GM12878 (cell line): Measurements from ENCODE around the gene SELENOK. TPM values are rescaled to one million over a fixed set of nuclear protein-coding genes. Genes with fewer than 3 reads are reported as not detected.
A peak's percentile ranks its signal among the peaks of the same experiment; 100 is the strongest.

Experiments used
- ATAC-seq: fragments of 200-7000 bp; cut with Tn5 transposase; 3 replicates; pipeline ENCODE4 v1.9.1; 2020; ENCODE audit warnings: mild to moderate bottlenecking, moderate library complexity
- BruUV-seq: library from RNA; stranded (reverse); fragments of 400-500 nt; replicated peaks from 2 replicates; lab custom pipeline; 2021; lab: Mats Ljungman, UMichigan
- CTCF ChIA-PET: fragments of 300-600 bp; sonication (Branson Sonifier 250); formaldehyde crosslinking; extraction: SDS; loops from one replicate; lab custom pipeline; 2021; ENCODE audit warnings: inconsistent platforms; lab: Yijun Ruan, JAX
- POLR2A ChIA-PET: fragments of 350-600 bp; formaldehyde crosslinking; extraction: SDS; loops from one replicate; lab custom pipeline; 2021; ENCODE audit warnings: inconsistent platforms; lab: Charles Lee
- RAD21 ChIA-PET: fragments of 300-600 bp; sonication (Branson Sonifier 250); formaldehyde crosslinking; loops from one replicate; lab custom pipeline; 2023; ENCODE audit warnings: antibody characterized with exemption; ENCODE audit not compliant: unreplicated experiment; lab: Charles Lee
- SMC1A ChIA-PET: fragments of 300-600 bp; sonication (Branson Sonifier 250); formaldehyde crosslinking; loops from one replicate; lab custom pipeline; 2023; ENCODE audit not compliant: unreplicated experiment, uncharacterized antibody; lab: Charles Lee
- DNase-seq: peaks from one replicate; pipeline ENCODE4 v3.0.0-alpha.2; 2011; ENCODE audit warnings: low read depth, low spot score
- FAIRE-seq: peaks from 3 replicates; lab custom pipeline; 2011; peaks lifted over from hg19 to GRCh38; lab: Jason Lieb, UNC
- H2AFZ ChIP-seq: 2 replicates; pipeline ENCODE4 v1.6.0; 2011; ENCODE audit warnings: low read depth, low read length, control low read depth; ENCODE audit not compliant: control insufficient read depth
- H3K27ac ChIP-seq: 2 replicates; pipeline ENCODE4 v1.5.1; 2011; ENCODE audit warnings: control low read depth; ENCODE audit not compliant: control insufficient read depth, insufficient read depth
- H3K27me3 ChIP-seq, 2 experiments: replicated peaks in 1 of 2; 2 replicates each; pipeline versions ENCODE4 v1.6.0 to v1.6.1; 2011; ENCODE audit warnings: low read length in 1 of 2; ENCODE audit not compliant: control insufficient read depth in 2 of 2, insufficient read depth in 2 of 2
- H3K36me3 ChIP-seq, 2 experiments: 2 replicates each; pipeline ENCODE4 v1.5.1; 2011; ENCODE audit warnings: low read length in 1 of 2; ENCODE audit not compliant: control insufficient read depth in 2 of 2, insufficient read depth in 2 of 2
- H3K4me1 ChIP-seq: 2 replicates; pipeline ENCODE4 v1.6.1; 2011; ENCODE audit warnings: mild to moderate bottlenecking, low read length, moderate library complexity, mixed read lengths; ENCODE audit not compliant: control insufficient read depth, insufficient read depth
- H3K4me2 ChIP-seq: 2 replicates; pipeline ENCODE4 v1.6.0; 2011; ENCODE audit warnings: control low read depth; ENCODE audit not compliant: control insufficient read depth, insufficient read depth
- H3K4me3 ChIP-seq: fragments of 200-600 bp; sonication (generic); 2 replicates; pipeline ENCODE4 v1.5.1; 2016
- H3K79me2 ChIP-seq: 2 replicates; pipeline ENCODE4 v1.6.0; 2011; ENCODE audit warnings: low read length; ENCODE audit not compliant: control insufficient read depth, insufficient read depth
- H3K9ac ChIP-seq: 2 replicates; pipeline ENCODE4 v1.8.0; 2011; ENCODE audit warnings: low read length, control low read depth, mixed read lengths; ENCODE audit not compliant: control insufficient read depth, insufficient read depth
- H3K9me3 ChIP-seq: replicated peaks from 3 replicates; pipeline ENCODE4 v1.5.1; 2011; ENCODE audit warnings: mild to moderate bottlenecking, low read length; ENCODE audit not compliant: control insufficient read depth, insufficient read depth
- H4K20me1 ChIP-seq: 2 replicates; pipeline ENCODE4 v1.6.0; 2011; ENCODE audit not compliant: control insufficient read depth, insufficient read depth
- CUX1 ChIP-seq: IDR thresholded peaks from 2 replicates; pipeline ENCODE4 v1.6.1; 2012; ENCODE audit warnings: improper control_type of control experiment, low read depth, low read length; ENCODE audit not compliant: insufficient replicate concordance
- FOXM1 ChIP-seq: IDR thresholded peaks from 2 replicates; pipeline ENCODE4 v1.6.1; 2012; ENCODE audit warnings: low read depth, mild to moderate bottlenecking, inconsistent platforms, low read length, moderate library complexity
- IRF3 ChIP-seq: fragments of 450-650 bp; IDR thresholded peaks from 2 replicates; pipeline ENCODE4 v1.6.1; 2014; ENCODE audit warnings: mild to moderate bottlenecking
- JUNB ChIP-seq: IDR thresholded peaks from 2 replicates; pipeline ENCODE4 v1.6.1; 2016; ENCODE audit warnings: antibody characterized with exemption, mild to moderate bottlenecking
- MYB ChIP-seq: fragments of 150-350 bp; IDR thresholded peaks from 2 replicates; pipeline ENCODE4 v1.6.1; 2014; ENCODE audit warnings: mild to moderate bottlenecking, low read depth, low read length, borderline replicate concordance
- NFYB ChIP-seq: IDR thresholded peaks from 2 replicates; pipeline ENCODE4 v1.6.1; 2011; ENCODE audit warnings: low read depth, mild to moderate bottlenecking, low read length, improper control_type of control experiment, moderate library complexity; ENCODE audit not compliant: insufficient read depth
- NRF1 ChIP-seq: conservative IDR thresholded peaks from 2 replicates; pipeline ENCODE4 v1.6.1; 2011; ENCODE audit warnings: mild to moderate bottlenecking, low read depth, low read length, improper control_type of control experiment
- PAX8 ChIP-seq: fragments of 450-650 bp; IDR thresholded peaks from 2 replicates; pipeline ENCODE4 v1.6.1; 2017; ENCODE audit warnings: mild to moderate bottlenecking, moderate library complexity
- SMAD5 ChIP-seq: IDR thresholded peaks from 2 replicates; pipeline ENCODE4 v1.6.1; 2016; ENCODE audit warnings: antibody characterized with exemption, low read depth
- YBX1 ChIP-seq: fragments of 450-650 bp; IDR thresholded peaks from 2 replicates; pipeline ENCODE4 v1.6.1; 2016; ENCODE audit warnings: antibody characterized with exemption
- ZBTB33 ChIP-seq: fragments of 450-650 bp; IDR thresholded peaks from 2 replicates; pipeline ENCODE4 v1.6.1; 2017; ENCODE audit warnings: mild to moderate bottlenecking
- ZBTB40 ChIP-seq: fragments of 450-650 bp; IDR thresholded peaks from 2 replicates; pipeline ENCODE4 v1.6.1; 2016; ENCODE audit warnings: mild to moderate bottlenecking, moderate library complexity, borderline replicate concordance
- ZNF217 ChIP-seq: fragments of 450-650 bp; IDR thresholded peaks from 2 replicates; pipeline ENCODE4 v1.6.1; 2017; ENCODE audit warnings: antibody characterized with exemption, mild to moderate bottlenecking
- WGBS: methylation state at CpG from one replicate; pipeline ENCODE4 v1.1.6; 2016; ENCODE audit warnings: low lambda C conversion rate; ENCODE audit not compliant: insufficient replicate concordance, insufficient coverage; ENCODE audit errors: missing lambda C conversion rate; 5-methylcytosine and 5-hydroxymethylcytosine counted together
- in situ Hi-C: fragments of 300-500 bp; cut with MboI; formaldehyde crosslinking; loops from 9 replicates; pipeline ENCODE4 v1.14.3; 2018; ENCODE audit warnings: mixed read lengths
- intact Hi-C: fragments of 100-400 bp; cut with micrococcal nuclease; formaldehyde crosslinking; loops from one replicate; pipeline ENCODE4 v1.14.2; 2022; ENCODE audit not compliant: unreplicated experiment
- polyA plus RNA-seq, 11 experiments: library from polyadenylated mRNA; depleted of rRNA in 4 of 11; unstranded in 6 of 11; stranded (reverse) in 5 of 11; fragments of >200 nt; fragmentation: Nextera tagmentation in 4 of 11; fragmentation: Illumina TruSeq in 1 of 11; extraction: Ambion mirVana in 4 of 11; extraction: Trizol in 1 of 11; gene quantifications; 1 replicate in 1 of 11; 2 replicates in 10 of 11; pipeline versions ENCODE4 v1.2.1 to v1.2.3, GENCODE V29; 2011 to 2016; ENCODE audit warnings: inconsistent platforms in 2 of 11, missing spikeins in 2 of 11, low read depth in 1 of 11
- total RNA-seq, 4 experiments: library from RNA; depleted of rRNA in 3 of 4; stranded (reverse); fragments of >200 nt in 3 of 4; fragmentation: Illumina TruSeq in 1 of 4; extraction: Trizol in 1 of 4; gene quantifications; 2 replicates each; pipeline versions ENCODE4 v1.2.1 to v1.2.3, GENCODE V29; 2013 to 2021

The SELENOK gene
- total and polyA plus RNA-seq, 10 of the 15 experiments (the other 5 are each of a cell fraction or from before 2014, with no cell fraction given): 35.4 to 322 (median 101) TPM

- H3K36me3 ChIP-seq: peaks cover 0 to 7% of the 10 kb centered on the region in 2 experiments; a peak in 3 of 4 replicates
- TF ChIP-seq ZBTB33 (no peak), YBX1 (no peak), JUNB (no peak), SMAD5 (no peak), FOXM1 (no peak), NFYB (no peak), IRF3 (no peak), PAX8 (no peak), NRF1 (no peak), CUX1 (no peak), ZBTB40 (no peak), MYB (no peak), ZNF217 (no peak)
Observed at GRCh38 chr3:53859178-53859577, 32.5 kb downstream of the SELENOK start.

More at GRCh38 chr3:53859178-53859577, 32.5 kb downstream of the SELENOK start:
- ATAC-seq: no peak
- SMC1A ChIA-PET: interaction anchor here (1.3 kb wide), 1 partner anchor 15 kb away, joined by 3 read pairs; no protein-coding TSS in a partner anchor
- no peak overlapping the region for H2AFZ ChIP-seq
- H3K9ac ChIP-seq: no peak overlapping the region
- FAIRE-seq: no peak
- H3K27me3 ChIP-seq: no peaks in the 10 kb centered on the region
- WGBS: 98% methylated on average over 6 of the region's 6 CpGs
- no peak for DNase-seq
- peaks cover 14% of the 10 kb centered on the region for H3K4me1 ChIP-seq
- H3K79me2 ChIP-seq: no peaks in the 10 kb centered on the region
- no peak overlapping the region for H3K4me3 ChIP-seq
- H3K9me3 ChIP-seq: no peaks in the 10 kb centered on the region
- TSS peak; percentile 30 for BruUV-seq
- no peaks in the 10 kb centered on the region for H4K20me1 ChIP-seq
- in situ Hi-C loops: no loop called here
- no peak overlapping the region for H3K4me2 ChIP-seq
- intact Hi-C loops: no loop called here
- RAD21 ChIA-PET: no interaction called here
- POLR2A ChIA-PET: no interaction called here
- CTCF ChIA-PET: no interaction called here
- no peak overlapping the region for H3K27ac ChIP-seq
